Measurements from ENCODE around the gene SASH1.

Gene SASH1

GRCh38 chr6:148406579-148407371 is 64.1 kb downstream of the SASH1 start:
- no peak for TF ChIP-seq EZH2 (IDR thresholded peaks at IDR 0.05; ENCODE audit: borderline replicate concordance, low read length)
- no peak for TF ChIP-seq CTCF (IDR thresholded peaks at IDR 0.05; ENCODE audit: low read length)
- no peaks in the 10 kb centered on the region for H3K79me2 ChIP-seq (ENCODE audit: insufficient read depth, low read length)
- no peak overlapping the region for H3K27ac ChIP-seq (ENCODE audit: low read depth, low read length, poor library complexity, severe bottlenecking)
- H3K9ac ChIP-seq (ENCODE audit: low read length): no peak overlapping the region
- H3F3A ChIP-seq (ENCODE audit: insufficient read depth, low read length): no peaks in the 10 kb centered on the region
- H3K4me3 ChIP-seq (ENCODE audit: low read depth, low read length, poor library complexity, severe bottlenecking): no peak overlapping the region
- no peaks in the 10 kb centered on the region for H4K20me1 ChIP-seq (ENCODE audit: insufficient read depth, low read length)
- no peaks in the 10 kb centered on the region for H3K27me3 ChIP-seq (ENCODE audit: insufficient read depth, low read length)
- no peaks in the 10 kb centered on the region for H3K9me3 ChIP-seq (ENCODE audit: low read length)
- no peaks in the 10 kb centered on the region for H3K9me2 ChIP-seq (ENCODE audit: low read depth, low read length)
- H3K4me2 ChIP-seq (ENCODE audit: low read length): no peak overlapping the region
- no peak overlapping the region for H2AFZ ChIP-seq (ENCODE audit: low read length)
- H3K36me3 ChIP-seq (ENCODE audit: insufficient read depth, low read length): no peaks in the 10 kb centered on the region
- no peaks in the 10 kb centered on the region for H3K4me1 ChIP-seq (ENCODE audit: insufficient read depth, low read length, severe bottlenecking)

GRCh38 chr6:148407372-148407771 is 64.7 kb downstream of the SASH1 start:
- no peaks in the 10 kb centered on the region for H4K20me1 ChIP-seq (ENCODE audit: insufficient read depth, low read length)

GRCh38 chr6:148413321-148414091 is 70.9 kb downstream of the SASH1 start:
- Histone ChIP-seq H3K4me3 (ENCODE audit: low read depth, low read length, poor library complexity, severe bottlenecking) (no peak overlapping the region), H3K9me2 (ENCODE audit: low read depth, low read length) (no peaks in the 10 kb centered on the region), H3K27ac (ENCODE audit: low read depth, low read length, poor library complexity, severe bottlenecking) (no peak overlapping the region), H3K4me1 (ENCODE audit: insufficient read depth, low read length, severe bottlenecking) (no peaks in the 10 kb centered on the region), H3K4me2 (ENCODE audit: low read length) (no peak overlapping the region), H3K27me3 (ENCODE audit: insufficient read depth, low read length) (no peaks in the 10 kb centered on the region), H3F3A (ENCODE audit: insufficient read depth, low read length) (no peaks in the 10 kb centered on the region), H2AFZ (ENCODE audit: low read length) (no peak overlapping the region), H3K36me3 (ENCODE audit: insufficient read depth, low read length) (no peaks in the 10 kb centered on the region), H3K79me2 (ENCODE audit: insufficient read depth, low read length) (no peaks in the 10 kb centered on the region), H3K9me3 (ENCODE audit: low read length) (no peaks in the 10 kb centered on the region), H4K20me1 (ENCODE audit: insufficient read depth, low read length) (no peaks in the 10 kb centered on the region), H3K9ac (ENCODE audit: low read length) (no peak overlapping the region)
- TF ChIP-seq CTCF (IDR thresholded peaks at IDR 0.05; ENCODE audit: low read length): no peak
- no peak for TF ChIP-seq EZH2 (IDR thresholded peaks at IDR 0.05; ENCODE audit: borderline replicate concordance, low read length)

More at GRCh38 chr6:148407372-148407771, 64.7 kb downstream of the SASH1 start:
- TF ChIP-seq EZH2 (IDR thresholded peaks at IDR 0.05; ENCODE audit: borderline replicate concordance, low read length): no peak
- no peak for TF ChIP-seq CTCF (IDR thresholded peaks at IDR 0.05; ENCODE audit: low read length)
- H3K4me1 ChIP-seq (ENCODE audit: insufficient read depth, low read length, severe bottlenecking): no peaks in the 10 kb centered on the region
- no peak overlapping the region for H2AFZ ChIP-seq (ENCODE audit: low read length)
- no peaks in the 10 kb centered on the region for H3K79me2 ChIP-seq (ENCODE audit: insufficient read depth, low read length)
- H3K9me3 ChIP-seq (ENCODE audit: low read length): no peaks in the 10 kb centered on the region
- no peaks in the 10 kb centered on the region for H3K36me3 ChIP-seq (ENCODE audit: insufficient read depth, low read length)
- no peak overlapping the region for H3K4me2 ChIP-seq (ENCODE audit: low read length)
- no peaks in the 10 kb centered on the region for H3F3A ChIP-seq (ENCODE audit: insufficient read depth, low read length)
- no peak overlapping the region for H3K27ac ChIP-seq (ENCODE audit: low read depth, low read length, poor library complexity, severe bottlenecking)
- H3K9ac ChIP-seq (ENCODE audit: low read length): no peak overlapping the region
- no peaks in the 10 kb centered on the region for H3K27me3 ChIP-seq (ENCODE audit: insufficient read depth, low read length)
- H3K4me3 ChIP-seq (ENCODE audit: low read depth, low read length, poor library complexity, severe bottlenecking): no peak overlapping the region
- H3K9me2 ChIP-seq (ENCODE audit: low read depth, low read length): no peaks in the 10 kb centered on the region
